Thyroid gland (tissue), 4 donors: Measurements from ENCODE around the gene GLIS1.

Experiments
- CTCF ChIP-seq, 6 experiments: fragments of 200-600 bp in 3 of 6; fragments of 450-650 bp in 3 of 6; sonication (generic) in 3 of 6; IDR thresholded peaks; one replicate each; pipeline ENCODE4 v1.5.1; 2016 to 2019; ENCODE audit warnings: antibody characterized with exemption in 6 of 6, mild to moderate bottlenecking in 2 of 6, inconsistent platforms in 1 of 6, moderate library complexity in 1 of 6
- POLR2A ChIP-seq, 2 donors: fragments of 450-650 bp; IDR thresholded peaks; one replicate each; pipeline ENCODE4 v1.6.1; 2017; ENCODE audit warnings: antibody characterized with exemption in 2 of 2, mild to moderate bottlenecking in 2 of 2, moderate library complexity in 1 of 2

GRCh38 chr1:53590531-53591515 is 148.1 kb downstream of the GLIS1 start:
- TF ChIP-seq CTCF (IDR thresholded peaks at IDR 0.05) = no peak
- TF ChIP-seq POLR2A (IDR thresholded peaks at IDR 0.05) = no peak
